Measurements from ENCODE around the gene BRAP.

DNA sequence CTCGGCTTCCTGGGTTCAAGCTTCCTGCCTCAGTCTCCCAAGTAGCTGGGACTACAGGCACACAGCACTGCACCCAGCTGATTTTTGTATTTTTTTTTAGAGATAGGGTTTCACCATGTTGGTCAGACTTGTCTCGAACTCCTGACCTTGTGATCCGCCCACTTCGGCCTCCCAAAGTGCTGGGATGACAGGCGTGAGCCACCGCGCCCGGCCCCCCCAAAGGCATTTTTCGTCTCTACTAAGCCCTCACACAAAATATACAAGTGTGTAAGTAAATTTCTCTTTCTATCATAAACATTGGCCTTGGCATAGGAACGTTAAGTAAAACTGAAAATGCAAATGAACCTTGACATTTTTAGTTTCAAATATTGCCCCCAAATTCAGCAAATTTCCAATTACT, 2.2 kb upstream of the BRAP start:
- TF ChIP-seq, protein P1, sequence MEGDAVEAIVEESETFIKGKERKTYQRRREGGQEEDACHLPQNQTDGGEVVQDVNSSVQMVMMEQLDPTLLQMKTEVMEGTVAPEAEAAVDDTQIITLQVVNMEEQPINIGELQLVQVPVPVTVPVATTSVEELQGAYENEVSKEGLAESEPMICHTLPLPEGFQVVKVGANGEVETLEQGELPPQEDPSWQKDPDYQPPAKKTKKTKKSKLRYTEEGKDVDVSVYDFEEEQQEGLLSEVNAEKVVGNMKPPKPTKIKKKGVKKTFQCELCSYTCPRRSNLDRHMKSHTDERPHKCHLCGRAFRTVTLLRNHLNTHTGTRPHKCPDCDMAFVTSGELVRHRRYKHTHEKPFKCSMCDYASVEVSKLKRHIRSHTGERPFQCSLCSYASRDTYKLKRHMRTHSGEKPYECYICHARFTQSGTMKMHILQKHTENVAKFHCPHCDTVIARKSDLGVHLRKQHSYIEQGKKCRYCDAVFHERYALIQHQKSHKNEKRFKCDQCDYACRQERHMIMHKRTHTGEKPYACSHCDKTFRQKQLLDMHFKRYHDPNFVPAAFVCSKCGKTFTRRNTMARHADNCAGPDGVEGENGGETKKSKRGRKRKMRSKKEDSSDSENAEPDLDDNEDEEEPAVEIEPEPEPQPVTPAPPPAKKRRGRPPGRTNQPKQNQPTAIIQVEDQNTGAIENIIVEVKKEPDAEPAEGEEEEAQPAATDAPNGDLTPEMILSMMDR (IDR thresholded peaks at IDR 0.05) = no peak
- TF ChIP-seq POLR2A (IDR thresholded peaks at IDR 0.05) (no peak), EP300 (IDR thresholded peaks at IDR 0.05) (no peak)

Measured in tibial nerve (tissue), 4 donors.